GM12878 (cell line): ENCODE measurements around the gene ARHGAP15.

Experiments used
- ASH2L ChIP-seq: fragments of 300-600, 200-600 bp; sonication (generic); IDR thresholded peaks from 2 replicates; pipeline ENCODE4 v1.6.1; 2017; ENCODE audit warnings: low read depth, mild to moderate bottlenecking, borderline replicate concordance
- ATF2 ChIP-seq: IDR thresholded peaks from 2 replicates; pipeline ENCODE4 v1.6.1; 2012; ENCODE audit warnings: low read length, inconsistent platforms
- POLR2A ChIP-seq: IDR thresholded peaks from 2 replicates; pipeline ENCODE4 v1.6.1; 2011; ENCODE audit warnings: low read depth, mild to moderate bottlenecking, low read length
- POLR2AphosphoS5 ChIP-seq: IDR thresholded peaks from 2 replicates; pipeline ENCODE4 v1.6.1; 2011; ENCODE audit warnings: mild to moderate bottlenecking, low read length, inconsistent platforms
- SIX5 ChIP-seq: IDR thresholded peaks from 2 replicates; pipeline ENCODE4 v1.6.1; 2011; ENCODE audit warnings: mild to moderate bottlenecking, low read depth, low read length, moderate library complexity; ENCODE audit not compliant: severe bottlenecking
- SUPT20H ChIP-seq: IDR thresholded peaks from 2 replicates; pipeline ENCODE4 v1.6.1; 2011; ENCODE audit warnings: low read depth, mild to moderate bottlenecking, low read length, moderate library complexity, borderline replicate concordance; ENCODE audit not compliant: control insufficient read depth
- ZNF24 ChIP-seq: fragments of 450-650 bp; IDR thresholded peaks from 2 replicates; pipeline ENCODE4 v1.6.1; 2017; ENCODE audit warnings: antibody characterized with exemption, mild to moderate bottlenecking

GRCh38 chr2:143345887-143346787, 216.9 kb downstream of the ARHGAP15 start:
- TF ChIP-seq ASH2L, result no peak
- TF ChIP-seq SIX5, result no peak
- TF ChIP-seq ATF2, result no peak
- TF ChIP-seq POLR2AphosphoS5, result no peak
- no peak for TF ChIP-seq ZNF24
- TF ChIP-seq POLR2A, result no peak
- TF ChIP-seq SUPT20H, result no peak
